Heart left ventricle (tissue), 16 donors: ENCODE data around the gene NECTIN1. TPM values are rescaled to one million over a fixed set of nuclear protein-coding genes. Genes with fewer than 3 reads are reported as not detected.

Experiments
- ATAC-seq, 4 donors: fragments of 200-7000 bp; cut with Tn5 transposase; one replicate each; pipeline ENCODE4 v1.9.1; 2020 to 2022; ENCODE audit warnings: moderate library complexity in 4 of 4, mild to moderate bottlenecking in 3 of 4, moderate number of reproducible peaks in 1 of 4
- DNase-seq, 5 donors: peaks; one replicate each; pipeline ENCODE4 v3.0.0-alpha.2; 2020
- H3K27ac ChIP-seq, 12 donors: fragments of 200-600 bp; sonication (generic) in 4 of 12; one replicate each; pipeline versions ENCODE4 v1.5.0 to v1.8.0; 2016 to 2022; ENCODE audit warnings: mild to moderate bottlenecking in 2 of 12
- H3K27me3 ChIP-seq, 9 donors: fragments of 200-600 bp; sonication (generic) in 2 of 9; one replicate each; pipeline versions ENCODE4 v1.5.1 to v1.8.0; 2016 to 2022; ENCODE audit warnings: mild to moderate bottlenecking in 3 of 9
- H3K36me3 ChIP-seq, 9 donors: fragments of 200-600 bp; sonication (generic) in 2 of 9; one replicate each; pipeline versions ENCODE4 v1.5.0 to v1.8.0; 2018 to 2022; ENCODE audit warnings: mild to moderate bottlenecking in 2 of 9
- H3K4me1 ChIP-seq, 12 donors: fragments of 200-600 bp; sonication (generic) in 4 of 12; one replicate each; pipeline versions ENCODE4 v1.5.0 to v1.8.0; 2016 to 2022; ENCODE audit warnings: mild to moderate bottlenecking in 3 of 12
- H3K4me3 ChIP-seq, 12 donors: fragments of 200-600 bp; sonication (generic) in 4 of 12; one replicate each; pipeline versions ENCODE4 v1.5.0 to v1.8.0; 2017 to 2022; ENCODE audit warnings: mild to moderate bottlenecking in 9 of 12, moderate library complexity in 4 of 12
- H3K9me3 ChIP-seq, 12 donors: fragments of 200-600 bp; sonication (generic) in 4 of 12; one replicate each; pipeline versions ENCODE4 v1.5.0 to v1.8.0; 2016 to 2022; ENCODE audit warnings: mild to moderate bottlenecking in 1 of 12
- POLR2A ChIP-seq, 2 donors: fragments of 450-650 bp; IDR thresholded peaks; one replicate each; pipeline ENCODE4 v1.6.1; 2017; ENCODE audit warnings: antibody characterized with exemption in 2 of 2, mild to moderate bottlenecking in 2 of 2, moderate library complexity in 2 of 2
- WGBS, 4 donors: extraction: QIAGEN DNeasy Blood & Tissue Kit in 2 of 4; methylation state at CpG; one replicate each; pipeline versions ENCODE4 v1.1.5 to v1.1.7; 2013 to 2018; 5-methylcytosine and 5-hydroxymethylcytosine counted together
- intact Hi-C, 10 donors: fragments of 100-400 bp; cut with DNase I; formaldehyde crosslinking; loops; one replicate each; pipeline versions ENCODE4 v1.11.1 to v1.14.2; 2022
- polyA plus RNA-seq, 2 donors: library from polyadenylated mRNA; stranded (reverse); fragments of 200-250 nt; gene quantifications; one replicate each; pipeline ENCODE4 v1.2.3, GENCODE V29; 2013
- total RNA-seq, 9 donors: library from RNA; depleted of rRNA in 2 of 9; stranded (reverse); fragments of >200 nt in 2 of 9; fragmentation: NEBNext Ultra II Directional in 3 of 9; extraction: Animal tissue kit (Norgen Biotek cat#: 25700) in 3 of 9; gene quantifications; one replicate each; pipeline versions ENCODE4 v1.1.0 to v1.2.4, GENCODE V29; 2016 to 2023
- TF ChIP-seq, protein P1 (sequence below), 12 donors: fragments of 200-600 bp; sonication (generic) in 4 of 12; IDR thresholded peaks; one replicate each; pipeline versions ENCODE4 v1.5.0 to v1.8.0; 2018 to 2022; ENCODE audit warnings: antibody characterized with exemption in 12 of 12, mild to moderate bottlenecking in 5 of 12
- donor health status: ischemic (EF 13 %, LVEDD 7.1; RV severe dilation, severe dysfunction).
- donor health status: healthy with polysubstance abuse.
- donor health status: DM: no; HTN: yes; CAD: no.
- donor health status: DM: no; HTN: no; CAD: no.
- donor health status: ischemic (EF 25% LVEDD 6.9; RV normal size, moderate dysfunction).
- donor health status: ischemic (EF 25% LVEDD 5.7; RV mildly dilated, moderate dysfunction).
- donor health status: healthy.
- donor health status: DM: yes; HTN: yes; CAD: no.
- donor health status: ischemic (EF 35%, LVEDD 5.7; RV mildly dilated, moderate dysfunction).
- donor health status: nonischemic (EF 11% LVEDD 7.7; RV severe dilation, severe dysfunction).
- donor health status: DM: yes; HTN: yes; CAD: no.
- donor health status: PGD.
- donor health status: ischemic (EF 29% LVEDD 5.4; RV normal size, mild dysfunction).
- donor health status: nonischemic (EF 23%, LVEDD 6.1; RV moderate dilation, normal function).

Gene NECTIN1
- total and polyA plus RNA-seq, 11 donors = 5.8 to 28.6 (median 18.5) TPM

DNA sequence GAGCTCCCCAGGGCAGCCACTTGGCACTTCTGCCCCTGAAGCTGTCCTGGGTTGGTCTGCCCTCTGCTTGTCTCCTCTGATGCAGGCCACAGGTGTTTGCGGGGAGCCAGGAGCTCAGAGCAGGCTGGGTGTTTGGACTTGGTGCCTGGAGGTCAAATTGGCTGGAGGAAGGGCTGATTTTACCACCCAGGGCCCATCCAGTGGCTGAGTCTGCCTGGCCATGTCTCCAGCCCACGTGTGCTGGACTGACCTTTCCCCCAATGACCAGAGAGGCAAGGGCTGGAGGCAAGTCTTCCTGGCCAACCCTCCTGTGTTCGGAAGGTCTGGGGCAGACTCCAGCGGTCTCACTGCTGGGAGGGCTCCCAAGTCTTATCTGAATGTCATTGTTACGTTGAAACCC is 84.0 kb downstream of the NECTIN1 start:
- peaks cover 0 to 5% (median 0%) of the 10 kb centered on the region in 9 donors for H3K27me3 ChIP-seq
- no peaks in the 10 kb centered on the region for H3K9me3 ChIP-seq
- ATAC-seq (peak in 1 of 4 donors; percentile 14), DNase-seq (peak in 1 of 5 donors; percentile 34)
- intact Hi-C loops = no loop called here
- H3K4me3 ChIP-seq = no peak overlapping the region
- no peak overlapping the region for H3K27ac ChIP-seq
- TF ChIP-seq, protein P1, sequence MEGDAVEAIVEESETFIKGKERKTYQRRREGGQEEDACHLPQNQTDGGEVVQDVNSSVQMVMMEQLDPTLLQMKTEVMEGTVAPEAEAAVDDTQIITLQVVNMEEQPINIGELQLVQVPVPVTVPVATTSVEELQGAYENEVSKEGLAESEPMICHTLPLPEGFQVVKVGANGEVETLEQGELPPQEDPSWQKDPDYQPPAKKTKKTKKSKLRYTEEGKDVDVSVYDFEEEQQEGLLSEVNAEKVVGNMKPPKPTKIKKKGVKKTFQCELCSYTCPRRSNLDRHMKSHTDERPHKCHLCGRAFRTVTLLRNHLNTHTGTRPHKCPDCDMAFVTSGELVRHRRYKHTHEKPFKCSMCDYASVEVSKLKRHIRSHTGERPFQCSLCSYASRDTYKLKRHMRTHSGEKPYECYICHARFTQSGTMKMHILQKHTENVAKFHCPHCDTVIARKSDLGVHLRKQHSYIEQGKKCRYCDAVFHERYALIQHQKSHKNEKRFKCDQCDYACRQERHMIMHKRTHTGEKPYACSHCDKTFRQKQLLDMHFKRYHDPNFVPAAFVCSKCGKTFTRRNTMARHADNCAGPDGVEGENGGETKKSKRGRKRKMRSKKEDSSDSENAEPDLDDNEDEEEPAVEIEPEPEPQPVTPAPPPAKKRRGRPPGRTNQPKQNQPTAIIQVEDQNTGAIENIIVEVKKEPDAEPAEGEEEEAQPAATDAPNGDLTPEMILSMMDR (IDR thresholded peaks at IDR 0.05) = no peak
- no peak for TF ChIP-seq POLR2A (IDR thresholded peaks at IDR 0.05)
- 62 to 85% (median 82%) methylated on average over 4 to 5 of the region's 5 CpGs for WGBS, 4 donors
- no peaks in the 10 kb centered on the region for H3K36me3 ChIP-seq
- H3K4me1 ChIP-seq = no peaks in the 10 kb centered on the region

DNA sequence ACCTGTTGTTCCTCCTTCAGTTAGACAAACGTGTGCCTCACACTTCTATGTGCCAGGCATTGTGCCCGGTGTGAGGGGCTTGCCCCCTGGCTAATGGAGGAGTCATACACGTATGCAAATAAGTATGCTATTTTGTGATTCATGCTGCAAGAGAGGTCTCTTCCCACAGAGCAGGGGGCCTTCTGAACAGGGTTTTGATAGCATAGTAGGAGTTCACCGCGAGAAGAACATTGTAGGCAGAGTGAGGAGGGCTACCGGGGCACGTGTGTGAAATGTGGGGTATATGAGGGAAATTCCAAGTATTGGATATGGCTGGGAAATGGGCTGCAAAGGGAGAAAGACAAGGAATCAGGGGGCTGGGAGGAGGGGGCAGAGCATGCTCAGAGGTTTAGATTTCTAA is 84.5 kb downstream of the NECTIN1 start:
- ATAC-seq (no peak), DNase-seq (no peak)
- Histone ChIP-seq H3K4me1 (no peaks in the 10 kb centered on the region), H3K4me3 (no peak overlapping the region), H3K36me3 (no peaks in the 10 kb centered on the region), H3K9me3 (no peaks in the 10 kb centered on the region), H3K27ac (no peak overlapping the region), H3K27me3 (peaks cover 0 to 5% (median 0%) of the 10 kb centered on the region in 9 donors)
- 85 to 90% (median 90%) methylated on average over 7 of the region's 7 CpGs for WGBS, 4 donors
- intact Hi-C loops = no loop called here
- TF ChIP-seq, protein P1 (IDR thresholded peaks at IDR 0.05) = no peak
- TF ChIP-seq POLR2A (IDR thresholded peaks at IDR 0.05) = no peak

- TF ChIP-seq POLR2A (IDR thresholded peaks at IDR 0.05) = no peak
- TF ChIP-seq, protein P1 (IDR thresholded peaks at IDR 0.05) = no peak
- H3K4me3 ChIP-seq = no peak overlapping the region
- DNase-seq (no peak), ATAC-seq (no peak)
- no peak overlapping the region for H3K27ac ChIP-seq
- no peaks in the 10 kb centered on the region for H3K36me3 ChIP-seq
- H3K27me3 ChIP-seq = peaks cover 0 to 6% (median 0%) of the 10 kb centered on the region in 9 donors
- intact Hi-C loops = no loop called here
- no peaks in the 10 kb centered on the region for H3K9me3 ChIP-seq
- no peaks in the 10 kb centered on the region for H3K4me1 ChIP-seq
- WGBS, 4 donors = 68 to 100% (median 91%) methylated on average over 1 to 5 of the region's 5 CpGs
Measured at GRCh38 chr11:119643876-119644225, 85.1 kb downstream of the NECTIN1 start.

DNA sequence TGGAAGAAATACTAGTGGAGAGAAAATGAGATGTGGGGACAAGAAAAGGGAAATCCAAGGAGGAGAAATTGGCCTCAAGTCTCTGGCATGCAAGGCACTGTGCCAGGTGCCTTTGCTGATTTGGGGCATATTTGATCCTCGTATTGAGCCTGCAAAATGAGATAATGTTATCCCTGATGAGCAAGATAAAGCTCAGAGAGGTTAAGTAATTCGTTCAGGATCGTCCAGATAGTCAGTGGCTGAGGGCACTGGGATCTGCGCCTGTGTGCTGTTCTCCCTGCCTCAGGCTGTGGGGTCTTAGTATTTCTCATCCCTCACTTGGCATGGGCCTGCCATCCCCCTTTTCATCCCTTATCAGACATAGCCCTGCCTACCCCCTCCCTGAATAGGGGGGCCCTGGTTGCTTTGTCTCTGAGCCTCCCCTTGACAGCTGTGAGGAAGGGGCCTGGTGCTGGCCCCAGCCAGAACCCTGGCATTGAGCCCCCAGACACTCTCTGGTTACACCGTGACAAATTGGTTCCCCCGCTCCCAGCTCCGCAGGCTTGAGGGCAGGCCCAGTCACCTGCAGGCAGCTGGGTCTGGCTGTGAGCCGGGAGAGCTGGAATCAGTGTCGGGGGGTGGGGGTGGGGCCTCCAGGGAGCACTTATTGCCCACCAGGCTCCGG is 85.7 kb downstream of the NECTIN1 start:
- no peaks in the 10 kb centered on the region for H3K36me3 ChIP-seq
- H3K4me1 ChIP-seq = no peaks in the 10 kb centered on the region
- no peak overlapping the region for H3K27ac ChIP-seq
- DNase-seq (peak in 1 of 5 donors; percentile 46), ATAC-seq (no peak)
- TF ChIP-seq, protein P1 (IDR thresholded peaks at IDR 0.05) = no peak
- TF ChIP-seq POLR2A (IDR thresholded peaks at IDR 0.05) = no peak
- H3K27me3 ChIP-seq = peaks cover 0 to 9% (median 0%) of the 10 kb centered on the region in 9 donors
- WGBS, 4 donors = 72 to 89% (median 81%) methylated on average over 5 to 10 of the region's 10 CpGs
- H3K4me3 ChIP-seq = no peak overlapping the region
- H3K9me3 ChIP-seq = no peaks in the 10 kb centered on the region
- intact Hi-C loops = no loop called here
